ENCODE results near the gene SYTL4. TPM values are rescaled to one million over a fixed set of nuclear protein-coding genes. Genes with fewer than 3 reads are reported as not detected.

Gene SYTL4
- total RNA-seq, 1 donor from 2014 or later: 2.1 TPM

DNA sequence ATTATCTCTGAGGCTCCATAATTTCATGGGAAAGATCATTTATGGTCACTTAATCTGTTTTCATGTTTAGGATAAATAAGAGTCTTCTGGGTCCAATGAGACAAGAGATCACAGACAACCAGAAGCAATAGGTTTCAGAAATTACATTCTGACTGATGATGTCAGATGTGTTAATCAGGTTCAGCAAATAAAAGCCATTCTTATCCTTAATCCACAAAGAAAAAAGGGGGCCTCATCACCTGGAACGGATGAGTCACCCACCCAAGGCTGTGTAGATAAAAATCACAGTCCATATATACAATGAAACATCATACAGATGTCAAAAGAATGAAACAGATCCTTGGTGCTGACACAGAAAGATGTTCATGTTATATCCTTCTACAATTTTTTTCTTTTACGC, 36.6 kb downstream of the SYTL4 start:
- no peaks in the 10 kb centered on the region for H3K36me3 ChIP-seq
- intact Hi-C loops (cut with micrococcal nuclease): no loop called here
- H3K27me3 ChIP-seq (ENCODE audit: low read depth): no peaks in the 10 kb centered on the region
- no peak overlapping the region for H3K27ac ChIP-seq (replicated peaks)
- H3K4me3 ChIP-seq: no peak overlapping the region
- TF ChIP-seq, protein P1, sequence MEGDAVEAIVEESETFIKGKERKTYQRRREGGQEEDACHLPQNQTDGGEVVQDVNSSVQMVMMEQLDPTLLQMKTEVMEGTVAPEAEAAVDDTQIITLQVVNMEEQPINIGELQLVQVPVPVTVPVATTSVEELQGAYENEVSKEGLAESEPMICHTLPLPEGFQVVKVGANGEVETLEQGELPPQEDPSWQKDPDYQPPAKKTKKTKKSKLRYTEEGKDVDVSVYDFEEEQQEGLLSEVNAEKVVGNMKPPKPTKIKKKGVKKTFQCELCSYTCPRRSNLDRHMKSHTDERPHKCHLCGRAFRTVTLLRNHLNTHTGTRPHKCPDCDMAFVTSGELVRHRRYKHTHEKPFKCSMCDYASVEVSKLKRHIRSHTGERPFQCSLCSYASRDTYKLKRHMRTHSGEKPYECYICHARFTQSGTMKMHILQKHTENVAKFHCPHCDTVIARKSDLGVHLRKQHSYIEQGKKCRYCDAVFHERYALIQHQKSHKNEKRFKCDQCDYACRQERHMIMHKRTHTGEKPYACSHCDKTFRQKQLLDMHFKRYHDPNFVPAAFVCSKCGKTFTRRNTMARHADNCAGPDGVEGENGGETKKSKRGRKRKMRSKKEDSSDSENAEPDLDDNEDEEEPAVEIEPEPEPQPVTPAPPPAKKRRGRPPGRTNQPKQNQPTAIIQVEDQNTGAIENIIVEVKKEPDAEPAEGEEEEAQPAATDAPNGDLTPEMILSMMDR (IDR thresholded peaks at IDR 0.05; ENCODE audit: borderline replicate concordance): no peak
- no peaks in the 10 kb centered on the region for H3K4me1 ChIP-seq
- no peaks in the 10 kb centered on the region for H3K9me3 ChIP-seq (replicated peaks)
- DNase-seq: no peak

DNA sequence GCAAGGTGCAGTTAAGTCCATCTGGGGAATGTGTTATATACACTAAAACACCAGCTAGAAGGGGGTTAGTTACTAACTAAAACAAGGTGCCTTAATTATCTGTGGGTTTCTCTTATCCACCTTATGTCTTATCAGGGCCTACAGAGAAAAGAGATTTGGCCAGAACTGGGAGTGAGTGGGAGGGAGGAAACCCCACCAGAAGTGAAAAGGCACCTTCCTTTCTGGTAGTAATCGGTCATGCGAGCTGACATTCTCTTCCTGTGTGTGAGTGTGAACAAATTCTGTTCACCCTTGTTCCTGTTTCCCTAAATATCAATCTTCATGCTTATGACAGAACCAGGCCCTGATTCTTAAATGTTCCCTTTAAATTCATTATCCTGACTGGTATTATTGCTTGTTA, 44.4 kb downstream of the SYTL4 start:
- intact Hi-C loops (cut with micrococcal nuclease): loop anchor here (5.0 kb wide), 1 partner anchor 80 kb away; no protein-coding TSS in a partner anchor
- Histone ChIP-seq H3K4me1 (no peaks in the 10 kb centered on the region), H3K36me3 (no peaks in the 10 kb centered on the region), H3K4me3 (no peak overlapping the region), H3K9me3 (replicated peaks) (no peaks in the 10 kb centered on the region), H3K27ac (replicated peaks) (no peak overlapping the region), H3K27me3 (ENCODE audit: low read depth) (no peaks in the 10 kb centered on the region)
- no peak for DNase-seq
- TF ChIP-seq, protein P1 (IDR thresholded peaks at IDR 0.05; ENCODE audit: borderline replicate concordance): no peak

DNA sequence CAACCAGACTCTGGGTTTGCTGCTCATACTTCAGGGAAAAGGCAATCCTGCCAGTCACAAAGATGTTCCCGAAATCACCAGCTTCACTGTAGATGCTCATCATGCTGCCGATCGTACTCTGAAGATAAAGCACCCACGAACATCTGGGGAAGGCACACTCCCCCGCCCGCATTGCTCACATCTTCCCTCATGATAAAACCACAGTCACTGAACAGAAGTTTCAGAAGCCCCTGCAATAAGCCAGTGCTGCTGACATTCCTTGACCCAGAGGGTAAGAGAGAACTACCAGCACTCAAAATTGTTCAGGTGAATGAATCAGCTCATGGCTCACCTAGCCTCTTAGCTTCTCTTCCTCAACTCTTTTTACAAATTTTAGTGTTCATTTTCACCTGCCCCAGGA, 44.8 kb downstream of the SYTL4 start:
- TF ChIP-seq, protein P1 (IDR thresholded peaks at IDR 0.05; ENCODE audit: borderline replicate concordance): no peak
- Histone ChIP-seq H3K4me1 (no peaks in the 10 kb centered on the region), H3K9me3 (replicated peaks) (no peaks in the 10 kb centered on the region), H3K27me3 (ENCODE audit: low read depth) (no peaks in the 10 kb centered on the region), H3K4me3 (no peak overlapping the region), H3K27ac (replicated peaks) (no peak overlapping the region), H3K36me3 (no peaks in the 10 kb centered on the region)
- intact Hi-C loops (cut with micrococcal nuclease): loop anchor here (5.0 kb wide), 1 partner anchor 80 kb away; no protein-coding TSS in a partner anchor
- no peak for DNase-seq

DNA sequence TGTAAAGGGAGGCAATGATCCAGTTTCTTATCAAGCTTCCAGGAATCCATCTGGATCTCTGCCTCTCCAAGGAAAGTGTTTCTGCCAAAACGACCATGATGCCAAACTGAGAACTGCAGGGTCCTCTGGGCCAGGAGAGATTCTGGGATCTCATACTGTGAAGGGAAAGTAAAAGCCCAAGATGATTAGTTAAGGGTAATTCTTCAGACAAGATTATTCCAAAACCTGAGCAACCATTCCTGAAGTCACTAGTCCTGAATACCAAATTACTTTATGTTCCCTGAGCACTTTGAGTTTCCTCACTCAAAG, 46.0 kb downstream of the SYTL4 start:
- intact Hi-C loops (cut with micrococcal nuclease): loop anchor here (5.0 kb wide), 1 partner anchor 81 kb away; no protein-coding TSS in a partner anchor
- DNase-seq: no peak
- TF ChIP-seq, protein P1 (IDR thresholded peaks at IDR 0.05; ENCODE audit: borderline replicate concordance): no peak
- Histone ChIP-seq H3K4me3 (no peak overlapping the region), H3K9me3 (replicated peaks) (no peaks in the 10 kb centered on the region), H3K27me3 (ENCODE audit: low read depth) (no peaks in the 10 kb centered on the region), H3K4me1 (no peaks in the 10 kb centered on the region), H3K36me3 (no peaks in the 10 kb centered on the region), H3K27ac (replicated peaks) (no peak overlapping the region)

DNA sequence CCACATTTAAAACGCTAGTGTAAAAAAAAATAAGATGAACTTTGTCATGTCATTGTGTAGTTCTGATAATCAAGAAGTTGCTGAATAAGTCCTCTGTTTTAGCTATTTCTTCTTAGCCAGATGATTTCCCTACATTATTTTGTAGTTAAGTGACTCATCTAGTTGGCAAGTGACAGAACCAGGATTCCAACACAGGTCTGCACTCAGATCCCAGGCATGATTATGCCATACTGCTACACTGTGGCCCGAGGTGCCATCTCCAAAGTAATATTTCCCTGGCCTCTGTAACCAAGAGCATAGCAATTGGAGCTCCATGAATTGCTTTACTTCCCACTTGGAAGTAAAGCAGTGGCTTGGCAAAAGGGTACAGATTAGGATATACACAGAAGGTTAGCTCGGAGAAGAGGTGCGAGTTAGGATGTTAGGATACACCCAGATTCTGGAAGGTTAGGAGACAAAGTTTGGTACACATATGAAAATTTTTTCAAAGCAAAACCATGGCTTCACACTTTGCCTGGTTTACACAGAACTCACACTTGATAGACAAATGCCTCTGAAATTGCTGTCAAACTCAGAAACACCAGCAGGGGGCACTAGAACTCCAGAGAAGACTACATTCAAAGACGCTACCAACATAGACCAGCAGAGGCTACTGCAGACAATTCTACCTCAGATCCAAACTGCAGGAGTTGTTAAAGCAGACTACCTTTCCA, 46.5 kb downstream of the SYTL4 start:
- TF ChIP-seq, protein P1 (IDR thresholded peaks at IDR 0.05; ENCODE audit: borderline replicate concordance): peak; percentile 83
- no peaks in the 10 kb centered on the region for H3K4me1 ChIP-seq
- no peaks in the 10 kb centered on the region for H3K27me3 ChIP-seq (ENCODE audit: low read depth)
- H3K9me3 ChIP-seq (replicated peaks): no peaks in the 10 kb centered on the region
- no peak for DNase-seq
- H3K4me3 ChIP-seq: no peak overlapping the region
- H3K27ac ChIP-seq (replicated peaks): no peak overlapping the region
- H3K36me3 ChIP-seq: no peaks in the 10 kb centered on the region
- intact Hi-C loops (cut with micrococcal nuclease): loop anchor here (5.0 kb wide), 1 partner anchor 82 kb away; no protein-coding TSS in a partner anchor

Measured in left ventricle myocardium inferior (tissue), 1 donor.